Measurements from ENCODE around the gene NIPBL. TPM values are rescaled to one million over a fixed set of nuclear protein-coding genes. Genes with fewer than 3 reads are reported as not detected.

Gene NIPBL
- total RNA-seq, 1 donor from 2014 or later, result 61.5 TPM

DNA sequence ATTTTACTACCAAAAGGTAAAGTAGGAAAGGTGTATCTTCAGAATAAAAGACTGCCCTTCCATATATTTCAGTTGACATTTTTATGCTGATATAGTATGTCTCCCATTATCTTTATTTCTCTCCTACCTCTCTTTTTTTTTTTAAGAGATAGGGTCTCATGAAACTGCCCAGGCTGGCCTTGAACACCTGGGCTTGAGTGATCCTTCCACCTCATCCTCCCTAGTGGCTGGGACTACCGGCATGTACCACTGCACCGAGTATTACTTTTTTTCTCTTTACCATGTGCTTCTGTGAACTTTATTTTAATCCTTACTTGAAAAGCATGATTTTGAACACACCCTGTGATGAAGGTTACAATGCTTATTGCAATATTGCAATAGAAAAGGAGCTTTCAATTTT is 42.7 kb downstream of the NIPBL start:
- DNase-seq (ENCODE audit: low spot score), result no peak
- no peak overlapping the region for H3K4me3 Mint-ChIP-seq (ENCODE audit: unreplicated experiment)
- no peaks in the 10 kb centered on the region for H3K9me3 Mint-ChIP-seq (ENCODE audit: unreplicated experiment)
- H3K27ac Mint-ChIP-seq (ENCODE audit: unreplicated experiment), result no peak overlapping the region
- no peaks in the 10 kb centered on the region for H3K4me1 Mint-ChIP-seq (ENCODE audit: unreplicated experiment)
- H3K27me3 Mint-ChIP-seq (ENCODE audit: unreplicated experiment), result no peaks in the 10 kb centered on the region
- H3K36me3 Mint-ChIP-seq (ENCODE audit: low read depth, unreplicated experiment), result no peaks in the 10 kb centered on the region
- TF ChIP-seq, protein P1, sequence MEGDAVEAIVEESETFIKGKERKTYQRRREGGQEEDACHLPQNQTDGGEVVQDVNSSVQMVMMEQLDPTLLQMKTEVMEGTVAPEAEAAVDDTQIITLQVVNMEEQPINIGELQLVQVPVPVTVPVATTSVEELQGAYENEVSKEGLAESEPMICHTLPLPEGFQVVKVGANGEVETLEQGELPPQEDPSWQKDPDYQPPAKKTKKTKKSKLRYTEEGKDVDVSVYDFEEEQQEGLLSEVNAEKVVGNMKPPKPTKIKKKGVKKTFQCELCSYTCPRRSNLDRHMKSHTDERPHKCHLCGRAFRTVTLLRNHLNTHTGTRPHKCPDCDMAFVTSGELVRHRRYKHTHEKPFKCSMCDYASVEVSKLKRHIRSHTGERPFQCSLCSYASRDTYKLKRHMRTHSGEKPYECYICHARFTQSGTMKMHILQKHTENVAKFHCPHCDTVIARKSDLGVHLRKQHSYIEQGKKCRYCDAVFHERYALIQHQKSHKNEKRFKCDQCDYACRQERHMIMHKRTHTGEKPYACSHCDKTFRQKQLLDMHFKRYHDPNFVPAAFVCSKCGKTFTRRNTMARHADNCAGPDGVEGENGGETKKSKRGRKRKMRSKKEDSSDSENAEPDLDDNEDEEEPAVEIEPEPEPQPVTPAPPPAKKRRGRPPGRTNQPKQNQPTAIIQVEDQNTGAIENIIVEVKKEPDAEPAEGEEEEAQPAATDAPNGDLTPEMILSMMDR (IDR thresholded peaks at IDR 0.05; ENCODE audit: unreplicated experiment), result no peak

DNA sequence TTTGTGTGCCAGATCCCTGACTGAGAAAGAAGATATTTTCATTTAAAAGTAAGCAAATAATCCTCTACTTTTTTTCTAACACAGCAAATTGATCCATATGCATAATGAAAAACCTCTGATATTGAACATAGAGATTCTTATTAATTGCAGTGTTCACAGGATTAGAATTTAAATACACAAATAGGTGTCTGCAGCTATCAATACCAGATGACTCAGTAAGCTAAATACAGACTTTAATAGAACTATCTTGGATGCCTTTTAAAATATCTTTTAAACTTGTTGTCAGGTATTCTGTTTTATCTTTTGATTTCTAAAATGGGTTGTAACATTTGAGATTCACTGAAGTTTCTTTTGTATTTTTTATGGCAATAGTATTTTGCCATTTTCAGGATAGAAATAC is 43.1 kb downstream of the NIPBL start:
- Mint-ChIP-seq H3K4me3 (ENCODE audit: unreplicated experiment) (no peak overlapping the region), H3K27me3 (ENCODE audit: unreplicated experiment) (no peaks in the 10 kb centered on the region), H3K9me3 (ENCODE audit: unreplicated experiment) (no peaks in the 10 kb centered on the region), H3K36me3 (ENCODE audit: low read depth, unreplicated experiment) (no peaks in the 10 kb centered on the region), H3K27ac (ENCODE audit: unreplicated experiment) (no peak overlapping the region), H3K4me1 (ENCODE audit: unreplicated experiment) (no peaks in the 10 kb centered on the region)
- TF ChIP-seq, protein P1 (IDR thresholded peaks at IDR 0.05; ENCODE audit: unreplicated experiment), result no peak
- DNase-seq (ENCODE audit: low spot score), result no peak

DNA sequence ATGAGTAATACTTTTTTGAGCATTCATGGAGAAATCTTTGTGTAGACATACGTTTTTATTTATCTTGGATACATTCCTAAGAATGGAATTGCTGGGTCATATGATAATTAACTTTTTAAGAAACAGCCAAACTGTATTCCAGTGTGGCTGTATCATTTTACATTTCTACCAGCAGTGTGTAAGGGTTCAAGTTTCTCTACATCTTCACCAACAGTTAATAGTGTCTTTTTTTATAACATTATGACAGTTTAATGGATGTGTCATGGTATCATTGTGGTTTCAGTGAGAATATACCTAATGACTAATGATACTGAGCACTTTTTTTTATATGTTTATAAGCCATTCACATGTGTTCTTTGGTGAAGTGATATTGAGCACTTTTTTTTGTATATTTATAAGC is 52.4 kb downstream of the NIPBL start:
- Mint-ChIP-seq H3K27me3 (ENCODE audit: unreplicated experiment) (no peaks in the 10 kb centered on the region), H3K36me3 (ENCODE audit: low read depth, unreplicated experiment) (no peaks in the 10 kb centered on the region)

DNA sequence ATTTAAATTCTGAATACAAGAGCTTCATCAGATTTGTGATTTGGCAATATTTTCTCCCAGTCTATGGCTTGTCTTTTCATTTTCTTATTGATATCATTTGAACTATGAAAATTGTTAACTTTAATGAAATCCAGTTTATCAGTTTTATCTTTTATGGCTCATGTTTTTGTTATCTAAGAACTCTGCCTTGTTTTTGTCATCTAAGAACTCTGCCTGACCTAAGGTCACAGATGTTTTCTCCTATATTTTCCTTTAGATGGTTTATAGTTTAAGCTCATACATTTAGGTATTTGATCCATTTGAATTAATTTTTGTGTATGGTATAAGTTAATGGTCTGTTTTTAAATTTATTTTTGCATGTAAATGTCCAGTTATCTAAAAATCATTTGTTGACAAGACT is 52.9 kb downstream of the NIPBL start:
- DNase-seq (ENCODE audit: low spot score), result no peak
- H3K4me1 Mint-ChIP-seq (ENCODE audit: unreplicated experiment), result peaks cover 3% of the 10 kb centered on the region
- H3K4me3 Mint-ChIP-seq (ENCODE audit: unreplicated experiment), result no peak overlapping the region
- H3K27me3 Mint-ChIP-seq (ENCODE audit: unreplicated experiment), result no peaks in the 10 kb centered on the region
- H3K36me3 Mint-ChIP-seq (ENCODE audit: low read depth, unreplicated experiment), result no peaks in the 10 kb centered on the region
- TF ChIP-seq, protein P1 (IDR thresholded peaks at IDR 0.05; ENCODE audit: unreplicated experiment), result no peak
- no peak overlapping the region for H3K27ac Mint-ChIP-seq (ENCODE audit: unreplicated experiment)
- H3K9me3 Mint-ChIP-seq (ENCODE audit: unreplicated experiment), result no peaks in the 10 kb centered on the region

More for the DNA sequence above, 52.4 kb downstream of the NIPBL start:
- Mint-ChIP-seq H3K27ac (ENCODE audit: unreplicated experiment) (no peak overlapping the region), H3K4me3 (ENCODE audit: unreplicated experiment) (no peak overlapping the region), H3K9me3 (ENCODE audit: unreplicated experiment) (no peaks in the 10 kb centered on the region), H3K4me1 (ENCODE audit: unreplicated experiment) (no peaks in the 10 kb centered on the region)
- DNase-seq (ENCODE audit: low spot score), result no peak
- TF ChIP-seq, protein P1 (IDR thresholded peaks at IDR 0.05; ENCODE audit: unreplicated experiment), result no peak

DNA sequence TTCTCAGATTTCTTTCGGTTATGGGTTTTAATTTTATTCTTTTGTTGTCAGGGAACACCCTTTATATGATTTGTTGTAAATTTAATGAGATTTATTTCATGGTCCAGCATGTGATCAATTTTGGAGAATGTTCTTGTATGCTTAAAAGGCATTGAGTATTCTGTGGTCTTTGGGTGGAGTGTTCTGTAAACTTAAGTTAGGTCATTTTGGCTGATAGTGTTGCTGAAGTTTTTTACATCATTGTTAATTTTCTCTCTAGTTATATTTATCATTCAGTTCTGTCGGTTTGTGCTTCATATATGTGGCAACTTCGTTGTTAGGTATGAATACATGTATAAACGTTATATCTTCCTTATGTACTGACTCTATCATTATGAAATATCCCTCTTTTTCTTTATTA is 55.5 kb downstream of the NIPBL start:
- H3K27ac Mint-ChIP-seq (ENCODE audit: unreplicated experiment), result no peak overlapping the region
- no peaks in the 10 kb centered on the region for H3K9me3 Mint-ChIP-seq (ENCODE audit: unreplicated experiment)
- TF ChIP-seq, protein P1 (IDR thresholded peaks at IDR 0.05; ENCODE audit: unreplicated experiment), result no peak
- no peaks in the 10 kb centered on the region for H3K36me3 Mint-ChIP-seq (ENCODE audit: low read depth, unreplicated experiment)
- H3K27me3 Mint-ChIP-seq (ENCODE audit: unreplicated experiment), result no peaks in the 10 kb centered on the region
- H3K4me3 Mint-ChIP-seq (ENCODE audit: unreplicated experiment), result no peak overlapping the region
- H3K4me1 Mint-ChIP-seq (ENCODE audit: unreplicated experiment), result peaks cover 7% of the 10 kb centered on the region
- DNase-seq (ENCODE audit: low spot score), result no peak
